K562 (cell line): ENCODE results near the gene FAM171A2. TPM values are rescaled to one million over a fixed set of nuclear protein-coding genes. Genes with fewer than 3 reads are reported as not detected.
A peak's percentile ranks its signal among the peaks of the same experiment; 100 is the strongest.

ENCODE experiments used
- ARID4B ChIP-seq: sonication (generic); formaldehyde crosslinking; IDR thresholded peaks from 2 replicates; pipeline ENCODE4 v1.8.0; 2022; ENCODE audit warnings: mild to moderate bottlenecking, missing genetic modification reagents
- ASH1L ChIP-seq: fragments of 450-650 bp; IDR thresholded peaks from 2 replicates; pipeline ENCODE4 v1.6.1; 2018; ENCODE audit warnings: borderline replicate concordance, mild to moderate bottlenecking, low read depth; ENCODE audit not compliant: partially characterized antibody
- BRF1 ChIP-seq: IDR thresholded peaks from 3 replicates; pipeline ENCODE4 v1.6.1; 2011; ENCODE audit warnings: borderline replicate concordance, mild to moderate bottlenecking; ENCODE audit not compliant: insufficient read length; ENCODE audit errors: extremely low read depth
- DDX20 ChIP-seq: fragments of 450-650 bp; IDR thresholded peaks from 2 replicates; pipeline ENCODE4 v1.6.1; 2016; ENCODE audit warnings: missing genetic modification characterization, low read depth, mild to moderate bottlenecking, missing compliant biosample characterization, moderate library complexity
- DPF2 ChIP-seq: fragments of 450-650 bp; IDR thresholded peaks from 2 replicates; pipeline ENCODE4 v1.6.1; 2016
- GATAD2B ChIP-seq: fragments of 450-650 bp; IDR thresholded peaks from 2 replicates; pipeline ENCODE4 v1.6.1; 2017; ENCODE audit warnings: mild to moderate bottlenecking, borderline replicate concordance
- MBD2 ChIP-seq: sonication (generic); IDR thresholded peaks from 2 replicates; pipeline ENCODE4 v1.6.1; 2016; ENCODE audit warnings: low read depth, borderline replicate concordance
- NFRKB ChIP-seq: fragments of 450-650 bp; IDR thresholded peaks from 2 replicates; pipeline ENCODE4 v1.6.1; 2016; ENCODE audit warnings: low read depth
- PREB ChIP-seq: sonication (generic); formaldehyde crosslinking; IDR thresholded peaks from 2 replicates; pipeline ENCODE4 v1.8.1; 2023; ENCODE audit warnings: mild to moderate bottlenecking, missing genetic modification reagents
- RBFOX2 ChIP-seq: fragments of 200-400 bp; formaldehyde crosslinking; IDR thresholded peaks from 2 replicates; pipeline ENCODE4 v1.6.1; 2017; ENCODE audit warnings: low read depth, mild to moderate bottlenecking, low read length, moderate library complexity
- ZBED1 ChIP-seq: IDR thresholded peaks from 2 replicates; pipeline ENCODE4 v1.6.1; 2014
- ZNF23 ChIP-seq: fragments of 250-450 bp; sonication (Bioruptor Pico); IDR thresholded peaks from 2 replicates; pipeline ENCODE4 v1.4.0; 2020; ENCODE audit warnings: mild to moderate bottlenecking
- ZNF764 ChIP-seq: fragments of 250-450 bp; sonication (Bioruptor Pico); IDR thresholded peaks from 2 replicates; pipeline ENCODE4 v1.4.0; 2020; ENCODE audit warnings: low read depth, mild to moderate bottlenecking, moderate library complexity
- polyA plus RNA-seq, 8 experiments: library from polyadenylated mRNA; depleted of rRNA in 4 of 8; stranded (reverse) in 5 of 8; unstranded in 3 of 8; fragments of >200 nt; fragmentation: Nextera tagmentation in 2 of 8; fragmentation: Illumina TruSeq in 1 of 8; extraction: Ambion mirVana in 2 of 8; extraction: Trizol in 1 of 8; gene quantifications; 2 replicates each; pipeline versions ENCODE4 v1.2.1 to v1.2.3, GENCODE V29; 2011 to 2014; ENCODE audit warnings: inconsistent platforms in 1 of 8, missing spikeins in 1 of 8
- total RNA-seq, 7 experiments: library from RNA; depleted of rRNA in 6 of 7; stranded (reverse); fragments of >200 nt in 6 of 7; fragmentation: Illumina TruSeq in 2 of 7; extraction: Trizol in 2 of 7; gene quantifications; 2 replicates each; pipeline versions ENCODE4 v1.2.1 to v1.2.3, GENCODE V29; 2011 to 2021; ENCODE audit warnings: low replicate concordance in 1 of 7
- TF ChIP-seq, protein P1 (sequence below), 2 experiments: IDR thresholded peaks; 2 replicates each; pipeline ENCODE4 v1.6.1; 2012; ENCODE audit warnings: improper control_type of control experiment in 2 of 2, low read depth in 2 of 2, low read length in 2 of 2, borderline replicate concordance in 1 of 2
- TF ChIP-seq, protein P2 (sequence below): sonication (generic); formaldehyde crosslinking; IDR thresholded peaks from 2 replicates; pipeline ENCODE4 v1.8.0; 2022; ENCODE audit warnings: mild to moderate bottlenecking, missing genetic modification reagents
- TF ChIP-seq, protein P3 (sequence below): IDR thresholded peaks from 2 replicates; pipeline ENCODE4 v1.6.1; 2016; ENCODE audit warnings: missing genetic modification characterization, missing compliant biosample characterization

Gene FAM171A2
- total and polyA plus RNA-seq, 9 of the 15 experiments (the other 6 are each of a cell fraction or from before 2014, with no cell fraction given): 0.10 to 10.2 (median 2.0) TPM; not detected in 1

DNA sequence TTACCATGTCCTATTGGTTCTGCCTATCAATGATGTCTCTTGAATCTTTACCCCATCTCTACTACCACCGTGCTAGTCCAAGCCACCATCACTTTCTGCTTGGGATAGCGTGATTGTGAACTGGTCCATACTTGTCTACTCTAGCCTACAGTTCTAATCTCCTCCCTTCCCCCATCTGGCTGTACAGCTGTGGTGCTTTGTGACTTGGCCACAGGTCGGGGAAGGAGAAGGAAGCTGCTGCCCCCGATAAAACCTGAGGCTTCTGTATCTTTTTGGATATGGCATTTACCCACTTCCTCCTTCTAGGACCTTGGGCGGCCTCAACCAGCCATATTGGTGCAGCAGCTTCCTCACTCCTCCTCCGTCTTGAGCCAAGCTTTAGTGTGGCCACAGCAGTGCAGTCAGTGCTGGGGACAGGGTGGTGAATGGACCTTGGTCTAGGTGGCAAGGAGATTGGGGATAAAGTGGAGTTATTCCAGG is 26.1 kb upstream of the FAM171A2 start (continued):
- TF ChIP-seq ZBED1 (0 out of 2 replicates have a peak, but pooled peaks have one; percentile 17), BRF1 (no peak), ZNF23 (CRISPR knock-in tag) (no peak), PREB (no peak), ZNF764 (CRISPR knock-in tag) (no peak), ASH1L (no peak), GATAD2B (0 out of 2 replicates have a peak, but pooled peaks have one; percentile 29), MBD2 (no peak), ARID4B (no peak), RBFOX2 (peak; percentile 32; the same call in 1 of the 2 replicates), NFRKB (peak; percentile 91), DDX20 (tag) (no peak), DPF2 (peak; percentile 77)
- TF ChIP-seq, protein P1, sequence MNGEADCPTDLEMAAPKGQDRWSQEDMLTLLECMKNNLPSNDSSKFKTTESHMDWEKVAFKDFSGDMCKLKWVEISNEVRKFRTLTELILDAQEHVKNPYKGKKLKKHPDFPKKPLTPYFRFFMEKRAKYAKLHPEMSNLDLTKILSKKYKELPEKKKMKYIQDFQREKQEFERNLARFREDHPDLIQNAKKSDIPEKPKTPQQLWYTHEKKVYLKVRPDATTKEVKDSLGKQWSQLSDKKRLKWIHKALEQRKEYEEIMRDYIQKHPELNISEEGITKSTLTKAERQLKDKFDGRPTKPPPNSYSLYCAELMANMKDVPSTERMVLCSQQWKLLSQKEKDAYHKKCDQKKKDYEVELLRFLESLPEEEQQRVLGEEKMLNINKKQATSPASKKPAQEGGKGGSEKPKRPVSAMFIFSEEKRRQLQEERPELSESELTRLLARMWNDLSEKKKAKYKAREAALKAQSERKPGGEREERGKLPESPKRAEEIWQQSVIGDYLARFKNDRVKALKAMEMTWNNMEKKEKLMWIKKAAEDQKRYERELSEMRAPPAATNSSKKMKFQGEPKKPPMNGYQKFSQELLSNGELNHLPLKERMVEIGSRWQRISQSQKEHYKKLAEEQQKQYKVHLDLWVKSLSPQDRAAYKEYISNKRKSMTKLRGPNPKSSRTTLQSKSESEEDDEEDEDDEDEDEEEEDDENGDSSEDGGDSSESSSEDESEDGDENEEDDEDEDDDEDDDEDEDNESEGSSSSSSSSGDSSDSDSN (IDR thresholded peaks at IDR 0.05; ENCODE audit: borderline replicate concordance in 1 of 2, low read depth in 2 of 2, low read length in 2 of 2): 0 out of 4 replicates have a peak, but pooled peaks have one; percentile 22 to 59
- TF ChIP-seq, protein P2, sequence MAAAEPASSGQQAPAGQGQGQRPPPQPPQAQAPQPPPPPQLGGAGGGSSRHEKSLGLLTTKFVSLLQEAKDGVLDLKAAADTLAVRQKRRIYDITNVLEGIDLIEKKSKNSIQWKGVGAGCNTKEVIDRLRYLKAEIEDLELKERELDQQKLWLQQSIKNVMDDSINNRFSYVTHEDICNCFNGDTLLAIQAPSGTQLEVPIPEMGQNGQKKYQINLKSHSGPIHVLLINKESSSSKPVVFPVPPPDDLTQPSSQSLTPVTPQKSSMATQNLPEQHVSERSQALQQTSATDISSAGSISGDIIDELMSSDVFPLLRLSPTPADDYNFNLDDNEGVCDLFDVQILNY: no peak
- TF ChIP-seq, protein P3, sequence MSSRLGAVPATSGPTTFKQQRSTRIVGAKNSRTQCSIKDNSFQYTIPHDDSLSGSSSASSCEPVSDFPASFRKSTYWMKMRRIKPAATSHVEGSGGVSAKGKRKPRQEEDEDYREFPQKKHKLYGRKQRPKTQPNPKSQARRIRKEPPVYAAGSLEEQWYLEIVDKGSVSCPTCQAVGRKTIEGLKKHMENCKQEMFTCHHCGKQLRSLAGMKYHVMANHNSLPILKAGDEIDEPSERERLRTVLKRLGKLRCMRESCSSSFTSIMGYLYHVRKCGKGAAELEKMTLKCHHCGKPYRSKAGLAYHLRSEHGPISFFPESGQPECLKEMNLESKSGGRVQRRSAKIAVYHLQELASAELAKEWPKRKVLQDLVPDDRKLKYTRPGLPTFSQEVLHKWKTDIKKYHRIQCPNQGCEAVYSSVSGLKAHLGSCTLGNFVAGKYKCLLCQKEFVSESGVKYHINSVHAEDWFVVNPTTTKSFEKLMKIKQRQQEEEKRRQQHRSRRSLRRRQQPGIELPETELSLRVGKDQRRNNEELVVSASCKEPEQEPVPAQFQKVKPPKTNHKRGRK (tag): no peak
